Kidney (tissue), 14 donors: ENCODE data around the gene CHFR. TPM values are rescaled to one million over a fixed set of nuclear protein-coding genes. Genes with fewer than 3 reads are reported as not detected.

Source experiments
- DNase-seq, 5 donors: peaks; one replicate each; pipeline ENCODE4 v3.0.0-alpha.2; 2013 to 2020
- FAIRE-seq: peaks from 2 replicates; lab custom pipeline; 2012; peaks lifted over from hg19 to GRCh38; lab: Jason Lieb, UNC
- H3K27ac ChIP-seq, 2 donors: one replicate each; pipeline ENCODE4 v1.7.0; 2013; ENCODE audit warnings: low read depth in 2 of 2, low read length in 2 of 2, inconsistent platforms in 1 of 2
- H3K27me3 ChIP-seq: one replicate; pipeline ENCODE4 v1.7.1; 2013; ENCODE audit warnings: low read length, inconsistent platforms; ENCODE audit not compliant: control insufficient read depth, insufficient read depth
- H3K36me3 ChIP-seq, 3 donors: one replicate each; pipeline versions ENCODE4 v1.7.0 to v1.7.1; 2013; ENCODE audit warnings: low read length in 3 of 3, control low read depth in 1 of 3, inconsistent platforms in 1 of 3; ENCODE audit not compliant: insufficient read depth in 3 of 3, control insufficient read depth in 2 of 3
- H3K4me1 ChIP-seq, 3 donors: one replicate each; pipeline versions ENCODE4 v1.7.0 to v1.7.1; 2013; ENCODE audit warnings: low read length in 3 of 3, inconsistent platforms in 1 of 3, low read depth in 1 of 3; ENCODE audit not compliant: control insufficient read depth in 2 of 3, insufficient read depth in 2 of 3
- H3K4me3 ChIP-seq, 3 donors: one replicate each; pipeline versions ENCODE4 v1.7.0 to v1.8.1; 2013; ENCODE audit warnings: low read length in 3 of 3, control low read depth in 1 of 3, inconsistent platforms in 1 of 3
- H3K9ac ChIP-seq, 3 donors: one replicate each; pipeline versions ENCODE4 v1.7.0 to v1.7.1; 2013; ENCODE audit warnings: low read length in 3 of 3, control low read depth in 1 of 3, inconsistent platforms in 1 of 3
- H3K9me3 ChIP-seq, 3 donors: one replicate each; pipeline versions ENCODE4 v1.7.0 to v1.7.1; 2013; ENCODE audit warnings: low read length in 3 of 3, control low read depth in 1 of 3, inconsistent platforms in 1 of 3; ENCODE audit not compliant: control insufficient read depth in 2 of 3, insufficient read depth in 1 of 3
- CTCF ChIP-seq: IDR thresholded peaks from 3 replicates; pipeline ENCODE4 v1.5.1; 2012; ENCODE audit warnings: mild to moderate bottlenecking, moderate library complexity, borderline replicate concordance; ENCODE audit not compliant: insufficient read depth; ENCODE audit errors: extremely low read depth
- intact Hi-C: fragments of 100-400 bp; cut with DNase I; formaldehyde crosslinking; loops from one replicate; pipeline ENCODE4 v1.11.1; 2022
- polyA plus RNA-seq: library from polyadenylated mRNA; stranded (reverse); fragments of 350-450 nt; fragmentation: Illumina TruSeq; extraction: RNeasy Lipid Tissue Mini Kit (QIAGEN cat#74804); gene quantifications from one replicate; pipeline ENCODE4 v1.2.3, GENCODE V29; 2014; ENCODE audit warnings: low read depth, low replicate concordance; ENCODE audit not compliant: insufficient read depth
- total RNA-seq: library from RNA; stranded (reverse); fragmentation: NEBNext Ultra II Directional; extraction: Animal tissue kit (Norgen Biotek cat#: 25700); gene quantifications from one replicate; pipeline ENCODE4 v1.2.1, GENCODE V29; 2021
- donor health status: control.
- donor health status: control.
- donor health status: control.
- donor health status: control.
- donor health status: control.
- donor health status: DM: yes; HTN: yes; CAD: no.
- donor health status: Normal renal cell carcinoma (clear cell type).

Gene CHFR
- total and polyA plus RNA-seq, 2 donors from 2014 or later: 8.3 to 37.3 TPM

GRCh38 chr12:132833341-132833740 is 54.1 kb downstream of the CHFR start:
- Histone ChIP-seq H3K4me1 (no peaks in the 10 kb centered on the region), H3K9ac (no peak overlapping the region), H3K27me3 (no peaks in the 10 kb centered on the region), H3K4me3 (no peak overlapping the region), H3K36me3 (peaks cover 0 to 3% (median 2%) of the 10 kb centered on the region in 3 donors), H3K9me3 (no peaks in the 10 kb centered on the region), H3K27ac (no peak overlapping the region)
- DNase-seq: no peak
- intact Hi-C loops: no loop called here
- TF ChIP-seq CTCF: no peak
- no peak for FAIRE-seq

GRCh38 chr12:132831771-132832170 is 55.6 kb downstream of the CHFR start:
- FAIRE-seq (no peak), DNase-seq (no peak)
- peaks cover 0 to 5% (median 4%) of the 10 kb centered on the region in 3 donors for H3K36me3 ChIP-seq
- H3K4me1 ChIP-seq: peaks cover 0 to 14% (median 6%) of the 10 kb centered on the region in 3 donors
- H3K27me3 ChIP-seq: no peaks in the 10 kb centered on the region
- H3K27ac ChIP-seq: no peak overlapping the region
- H3K4me3 ChIP-seq: no peak overlapping the region
- no peak overlapping the region for H3K9ac ChIP-seq
- intact Hi-C loops: no loop called here
- no peaks in the 10 kb centered on the region for H3K9me3 ChIP-seq
- no peak for TF ChIP-seq CTCF

- FAIRE-seq (no peak), DNase-seq (peak; percentile 94 to 97 (median 96))
- Histone ChIP-seq H3K4me1 (peaks cover 0 to 14% (median 8%) of the 10 kb centered on the region in 3 donors), H3K9ac (peak within 1 kb of the TSS; percentile 66 to 86 (median 80)), H3K4me3 (peak within 1 kb of the TSS; percentile 77 to 95 (median 92)), H3K27ac (peak within 1 kb of the TSS; percentile 94 to 99), H3K27me3 (no peaks in the 10 kb centered on the region), H3K9me3 (no peaks in the 10 kb centered on the region), H3K36me3 (peaks cover 2 to 24% (median 13%) of the 10 kb centered on the region in 3 donors)
- intact Hi-C loops: no loop called here
- no peak for TF ChIP-seq CTCF
Measured at GRCh38 chr12:132828706-132829534, 58.5 kb downstream of the CHFR start, which contains the start of gene GOLGA3. GOLGA3 (minus strand) TSS chr12:132828869; CDS start chr12:132822128, 6,741 bp downstream.
